Ascending aorta (tissue), 2 donors: Measurements from ENCODE around the gene DPT. TPM values are rescaled to one million over a fixed set of nuclear protein-coding genes. Genes with fewer than 3 reads are reported as not detected.

Experiments used
- DNase-seq, 2 donors: peaks; one replicate each; pipeline ENCODE4 v3.0.0-alpha.2; 2019; ENCODE audit warnings: low spot score in 2 of 2
- H3K27ac ChIP-seq, 2 donors: fragments of 200-600 bp; sonication (generic); one replicate each; pipeline ENCODE4 v1.5.1; 2016 to 2017; ENCODE audit warnings: mild to moderate bottlenecking in 1 of 2
- H3K27me3 ChIP-seq: fragments of 200-600 bp; sonication (generic); one replicate; pipeline ENCODE4 v1.5.1; 2017
- H3K36me3 ChIP-seq, 2 donors: fragments of 200-600 bp; sonication (generic); one replicate each; pipeline ENCODE4 v1.5.1; 2016
- H3K4me1 ChIP-seq, 2 donors: fragments of 200-600 bp; sonication (generic); one replicate each; pipeline ENCODE4 v1.5.1; 2016 to 2017; ENCODE audit warnings: mild to moderate bottlenecking in 1 of 2
- H3K4me3 ChIP-seq, 2 donors: fragments of 200-600 bp; sonication (generic); one replicate each; pipeline ENCODE4 v1.5.1; 2016 to 2017; ENCODE audit warnings: mild to moderate bottlenecking in 1 of 2
- H3K9me3 ChIP-seq, 2 donors: fragments of 200-600 bp; sonication (generic); one replicate each; pipeline ENCODE4 v1.5.1; 2016
- CTCF ChIP-seq, 3 experiments: fragments of 200-600 bp in 2 of 3; fragments of 450-650 bp in 1 of 3; sonication (generic) in 2 of 3; IDR thresholded peaks; one replicate each; pipeline ENCODE4 v1.5.1; 2016 to 2019; ENCODE audit warnings: antibody characterized with exemption in 3 of 3, mild to moderate bottlenecking in 1 of 3, moderate library complexity in 1 of 3
- intact Hi-C: fragments of 100-400 bp; cut with DNase I; formaldehyde crosslinking; loops from one replicate; pipeline ENCODE4 v1.15.1; 2023
- total RNA-seq: library from RNA; depleted of rRNA; stranded (reverse); fragments of >200 nt; gene quantifications from one replicate; pipeline ENCODE4 v1.1.0, GENCODE V29; 2016

Gene DPT
- total RNA-seq, 1 donor from 2014 or later = 12.3 TPM

DNA sequence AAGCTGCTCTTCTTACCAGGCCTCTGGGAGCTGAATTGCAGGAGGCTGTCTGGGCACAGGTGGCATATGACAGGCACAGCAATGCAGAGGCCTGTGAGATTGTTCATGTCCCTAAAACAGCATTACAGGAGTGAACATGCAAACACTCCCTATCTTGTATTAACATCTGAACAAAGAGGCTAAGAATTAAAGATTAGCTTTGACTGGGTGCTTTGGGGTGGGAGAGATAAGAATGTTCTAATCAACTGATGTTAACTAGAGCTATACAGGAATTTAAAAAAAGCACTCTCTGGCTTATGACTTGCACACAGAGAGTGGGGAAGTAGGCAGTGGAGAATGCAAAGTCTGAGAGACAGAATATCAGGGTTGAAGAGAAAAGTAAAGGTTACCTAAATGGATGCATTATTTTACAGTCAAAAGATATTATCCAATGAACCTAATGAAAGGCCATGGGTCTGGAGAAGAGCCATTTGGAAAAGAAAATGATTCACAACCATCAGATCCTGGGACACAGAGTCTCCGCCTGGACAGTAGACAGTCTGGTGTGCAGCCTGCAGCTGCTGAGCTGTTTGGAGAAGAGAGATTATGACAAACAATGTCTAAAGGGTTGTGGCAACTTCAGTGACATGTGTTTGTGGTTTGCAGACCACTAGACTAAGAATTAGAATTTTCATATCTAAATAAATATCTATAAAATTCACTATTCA lies 20.2 kb downstream of the DPT start:
- Histone ChIP-seq H3K27me3 (no peaks in the 10 kb centered on the region), H3K4me3 (peak overlapping the region in 1 of 2 donors; percentile 27), H3K4me1 (peaks cover 0 to 4% of the 10 kb centered on the region in 2 donors), H3K27ac (no peak overlapping the region), H3K36me3 (no peaks in the 10 kb centered on the region), H3K9me3 (no peaks in the 10 kb centered on the region)
- no peak for TF ChIP-seq CTCF (IDR thresholded peaks at IDR 0.05)
- intact Hi-C loops = no loop called here
- no peak for DNase-seq

- no peak for DNase-seq
- intact Hi-C loops = no loop called here
- TF ChIP-seq CTCF (IDR thresholded peaks at IDR 0.05) = no peak
- H3K27ac ChIP-seq = no peak overlapping the region
- no peaks in the 10 kb centered on the region for H3K36me3 ChIP-seq
- H3K4me3 ChIP-seq = no peak overlapping the region
- peaks cover 0 to 4% of the 10 kb centered on the region in 2 donors for H3K4me1 ChIP-seq
- no peaks in the 10 kb centered on the region for H3K27me3 ChIP-seq
- no peaks in the 10 kb centered on the region for H3K9me3 ChIP-seq
Measured at GRCh38 chr1:168706391-168706992, 22.5 kb downstream of the DPT start.

DNA sequence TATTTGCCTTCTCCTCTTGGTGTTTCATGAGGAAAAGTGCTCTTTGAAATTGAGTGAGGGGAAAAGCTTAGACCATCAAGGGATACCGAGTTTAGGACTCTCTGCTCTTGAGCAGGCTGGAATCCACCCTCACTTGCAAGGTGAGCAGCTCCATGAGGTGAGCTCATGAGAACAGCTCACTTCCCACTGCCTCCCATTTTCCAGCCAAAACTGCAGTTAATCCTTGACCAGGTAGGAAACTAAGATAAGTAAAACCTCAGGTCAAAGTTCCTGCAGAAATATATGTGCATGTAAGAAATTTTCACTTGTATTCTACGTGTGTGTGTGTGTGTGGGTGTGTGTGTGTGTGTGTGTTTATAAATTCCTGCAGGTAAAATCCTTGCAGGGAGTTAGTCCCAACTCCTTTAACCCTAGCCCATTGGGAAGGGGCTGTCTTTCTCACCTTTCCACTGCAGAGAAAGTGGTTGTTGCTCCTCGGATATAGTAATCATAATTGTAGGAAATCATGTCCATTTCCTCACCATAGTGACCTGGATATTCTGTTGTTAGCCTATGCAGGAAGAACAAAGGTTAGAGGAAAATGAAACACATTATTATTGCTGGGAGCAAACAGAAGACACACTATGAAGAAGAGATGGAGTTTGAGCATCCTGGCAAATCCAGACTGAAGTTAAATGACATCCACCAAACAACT lies 28.3 kb downstream of the DPT start:
- no peak for DNase-seq
- no peak overlapping the region for H3K4me3 ChIP-seq
- H3K27me3 ChIP-seq = no peaks in the 10 kb centered on the region
- no peaks in the 10 kb centered on the region for H3K9me3 ChIP-seq
- no peak overlapping the region for H3K27ac ChIP-seq
- no peaks in the 10 kb centered on the region for H3K4me1 ChIP-seq
- no peak for TF ChIP-seq CTCF (IDR thresholded peaks at IDR 0.05)
- no peaks in the 10 kb centered on the region for H3K36me3 ChIP-seq
- intact Hi-C loops = no loop called here

DNA sequence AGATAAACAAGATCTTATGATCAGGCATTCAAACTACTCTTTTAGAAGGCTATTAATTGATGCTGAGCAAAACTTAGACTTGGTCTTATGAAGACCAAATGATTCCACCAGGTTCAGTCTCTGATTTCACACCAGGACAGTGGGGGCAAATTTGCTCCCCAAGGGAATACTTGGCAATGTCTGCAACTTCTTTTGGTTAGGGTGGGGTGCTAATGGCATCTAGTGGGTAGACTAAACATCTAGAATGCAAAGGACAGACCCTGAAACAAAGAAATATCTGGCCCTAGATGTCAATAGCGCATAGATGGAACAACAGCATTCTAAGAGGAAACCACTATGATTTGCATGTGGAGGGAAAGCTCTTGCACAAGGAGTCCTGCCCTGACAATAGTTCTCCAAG lies 30.6 kb downstream of the DPT start:
- H3K36me3 ChIP-seq = no peaks in the 10 kb centered on the region
- TF ChIP-seq CTCF (IDR thresholded peaks at IDR 0.05) = no peak
- H3K4me3 ChIP-seq = no peak overlapping the region
- H3K9me3 ChIP-seq = no peaks in the 10 kb centered on the region
- intact Hi-C loops = no loop called here
- no peak overlapping the region for H3K27ac ChIP-seq
- no peak for DNase-seq
- H3K27me3 ChIP-seq = no peaks in the 10 kb centered on the region
- H3K4me1 ChIP-seq = no peaks in the 10 kb centered on the region

GRCh38 chr1:168697356-168698126 lies 31.5 kb downstream of the DPT start:
- intact Hi-C loops = no loop called here
- no peak overlapping the region for H3K4me3 ChIP-seq

More at GRCh38 chr1:168697356-168698126, 31.5 kb downstream of the DPT start:
- DNase-seq = no peak
- Histone ChIP-seq H3K4me1 (no peaks in the 10 kb centered on the region), H3K36me3 (no peaks in the 10 kb centered on the region), H3K27ac (no peak overlapping the region), H3K9me3 (no peaks in the 10 kb centered on the region), H3K27me3 (no peaks in the 10 kb centered on the region)
- no peak for TF ChIP-seq CTCF (IDR thresholded peaks at IDR 0.05)
